ENCODE results near the gene TGFBR3L. TPM values are rescaled to one million over a fixed set of nuclear protein-coding genes. Genes with fewer than 3 reads are reported as not detected.

The TGFBR3L gene
- total and polyA plus RNA-seq, 10 of the 15 experiments (the other 5 are each of a cell fraction or from before 2014, with no cell fraction given): 0.20 to 0.23 TPM; not detected in 8

GRCh38 chr19:7905859-7906258, 8.8 kb upstream of the TGFBR3L start:
- DNase-seq (ENCODE audit: low read depth, low spot score) (no peak), ATAC-seq (no peak), FAIRE-seq (no peak)
- CTCF ChIA-PET: no interaction called here
- peaks cover 14% of the 10 kb centered on the region for H3K4me1 ChIP-seq (ENCODE audit: control insufficient read depth, insufficient read depth, low read length)
- no peaks in the 10 kb centered on the region for H3K9me3 ChIP-seq (replicated peaks; ENCODE audit: control insufficient read depth, insufficient read depth, low read length)
- intact Hi-C loops (cut with micrococcal nuclease; ENCODE audit: unreplicated experiment): loop anchor here (10.0 kb wide), 1 partner anchor 221 kb away; the partner anchor contains the start of gene TRAPPC5
- peaks cover 36% of the 10 kb centered on the region for H3K79me2 ChIP-seq (ENCODE audit: control insufficient read depth, insufficient read depth, low read length)
- whole genome bisulfite sequencing (ENCODE audit: insufficient coverage, insufficient replicate concordance, low lambda C conversion rate, missing lambda C conversion rate): 94% methylated on average over 8 of the region's 10 CpGs
- no peaks in the 10 kb centered on the region for H3K27me3 ChIP-seq (replicated peaks in 1 of 2; ENCODE audit: control insufficient read depth in 2 of 2, insufficient read depth in 2 of 2, low read length in 1 of 2)
- POLR2A ChIA-PET: interaction anchor here (0.6 kb wide), 1 partner anchor 364 kb away, joined by 4 read pairs; no protein-coding TSS in a partner anchor
- SMC1A ChIA-PET (ENCODE audit: uncharacterized antibody, unreplicated experiment): no interaction called here
- peak overlapping the region; percentile 38; the same call in 1 of the 2 replicates for H3K4me2 ChIP-seq (ENCODE audit: control insufficient read depth, insufficient read depth)
- in situ Hi-C loops (cut with MboI): no loop called here
- H3K9ac ChIP-seq (ENCODE audit: control insufficient read depth, insufficient read depth, low read length): no peak overlapping the region
- TF ChIP-seq POLR2A (IDR thresholded peaks at IDR 0.05; ENCODE audit: low read depth, low read length) (peak; percentile 18; the same call in 1 of the 2 replicates), ATF2 (IDR thresholded peaks at IDR 0.05; ENCODE audit: low read length) (no peak)
- no peak overlapping the region for H2AFZ ChIP-seq (ENCODE audit: control insufficient read depth, low read depth, low read length)
- H3K4me3 ChIP-seq: no peak overlapping the region
- no TSS peak for BruUV-seq (replicated peaks)
- H3K27ac ChIP-seq (ENCODE audit: control insufficient read depth, insufficient read depth): no peak overlapping the region
- RAD21 ChIA-PET (ENCODE audit: unreplicated experiment): no interaction called here
- peaks cover 0 to 5% of the 10 kb centered on the region in 2 experiments; a peak in 2 of 4 replicates for H3K36me3 ChIP-seq (ENCODE audit: control insufficient read depth in 2 of 2, insufficient read depth in 2 of 2, low read length in 1 of 2)
- peaks cover 9% of the 10 kb centered on the region; the same call in 1 of the 2 replicates for H4K20me1 ChIP-seq (ENCODE audit: control insufficient read depth, insufficient read depth)

GRCh38 chr19:7907122-7907521, 7.5 kb upstream of the TGFBR3L start:
- CTCF ChIA-PET: interaction anchor here (0.7 kb wide), 1 partner anchor 10 kb away, joined by 3 read pairs; no protein-coding TSS in a partner anchor
- Histone ChIP-seq H3K4me1 (ENCODE audit: control insufficient read depth, insufficient read depth, low read length) (peaks cover 14% of the 10 kb centered on the region), H3K27me3 (replicated peaks in 1 of 2; ENCODE audit: control insufficient read depth in 2 of 2, insufficient read depth in 2 of 2, low read length in 1 of 2) (no peaks in the 10 kb centered on the region), H2AFZ (ENCODE audit: control insufficient read depth, low read depth, low read length) (no peak overlapping the region), H3K9me3 (replicated peaks; ENCODE audit: control insufficient read depth, insufficient read depth, low read length) (no peaks in the 10 kb centered on the region), H3K9ac (ENCODE audit: control insufficient read depth, insufficient read depth, low read length) (no peak overlapping the region), H3K79me2 (ENCODE audit: control insufficient read depth, insufficient read depth, low read length) (peaks cover 36% of the 10 kb centered on the region), H3K4me3 (no peak overlapping the region), H3K27ac (ENCODE audit: control insufficient read depth, insufficient read depth) (no peak overlapping the region), H4K20me1 (ENCODE audit: control insufficient read depth, insufficient read depth) (peaks cover 9% of the 10 kb centered on the region; the same call in 1 of the 2 replicates), H3K4me2 (ENCODE audit: control insufficient read depth, insufficient read depth) (no peak overlapping the region), H3K36me3 (ENCODE audit: control insufficient read depth in 2 of 2, insufficient read depth in 2 of 2, low read length in 1 of 2) (peaks cover 0 to 11% of the 10 kb centered on the region in 2 experiments; a peak in 3 of 4 replicates)
- POLR2A ChIA-PET: no interaction called here
- SMC1A ChIA-PET (ENCODE audit: uncharacterized antibody, unreplicated experiment): no interaction called here
- no peak for DNase-seq (ENCODE audit: low read depth, low spot score)
- in situ Hi-C loops (cut with MboI): no loop called here
- ATAC-seq: no peak
- intact Hi-C loops (cut with micrococcal nuclease; ENCODE audit: unreplicated experiment): loop anchor here (10.0 kb wide), 1 partner anchor 222 kb away; the partner anchor contains the start of gene TRAPPC5
- TF ChIP-seq POLR2AphosphoS5 (IDR thresholded peaks at IDR 0.05; ENCODE audit: low read length) (0 out of 2 replicates have a peak, but pooled peaks have one; percentile 36), WRNIP1 (IDR thresholded peaks at IDR 0.05; ENCODE audit: borderline replicate concordance, low read depth, low read length) (no peak), BCL3 (IDR thresholded peaks at IDR 0.05; ENCODE audit: borderline replicate concordance, insufficient read depth, low read depth, low read length, poor library complexity, severe bottlenecking) (peak; percentile 96), POLR2A (IDR thresholded peaks at IDR 0.05; ENCODE audit: low read depth, low read length) (peak; percentile 48)
- BruUV-seq (replicated peaks): no TSS peak
- no peak for FAIRE-seq
- RAD21 ChIA-PET (ENCODE audit: unreplicated experiment): no interaction called here
- WGBS (ENCODE audit: insufficient coverage, insufficient replicate concordance, low lambda C conversion rate, missing lambda C conversion rate): 86% methylated on average over 14 of the region's 19 CpGs

All from GM12878 (cell line).